Renal pelvis (tissue), 12 donors: ENCODE data around the gene KRAS. TPM values are rescaled to one million over a fixed set of nuclear protein-coding genes. Genes with fewer than 3 reads are reported as not detected.
A peak's percentile ranks its signal among the peaks of the same experiment; 100 is the strongest.
"Not testable (repeated sequence)": the region's sequence is repeated elsewhere in the genome, so short reads cannot be mapped to it uniquely, and the experiment has no call there.

Experiments
- DNase-seq: peaks from one replicate; pipeline ENCODE4 v3.0.0-alpha.2; 2013
- long read RNA-seq, 16 experiments: transcript quantifications; one replicate each; lab custom pipeline, GENCODE V29; 2026
- polyA plus RNA-seq, 3 donors: library from polyadenylated mRNA; unstranded; fragments of 120-200 nt; gene quantifications; one replicate each; pipeline ENCODE4 v1.2.1, GENCODE V29; 2013; ENCODE audit not compliant: insufficient read length in 3 of 3

KRAS gene
- 10 to 100 TPM; 29.3 to 34.4 (median 34.1) TPM for polyA plus RNA-seq
- long read RNA-seq, donor 1, full-length matches to known transcripts: 11 of 11 reads
- long read RNA-seq, donor 1, partial matches to known transcripts: 0 of 11 reads
- long read RNA-seq, donor 1, other reads (novel, unspliced or antisense): 0 of 11 reads
- long read RNA-seq, donor 2, full-length matches to known transcripts: 9 of 9 reads
- long read RNA-seq, donor 2, partial matches to known transcripts: 0 of 9 reads
- long read RNA-seq, donor 2, other reads (novel, unspliced or antisense): 0 of 9 reads
- long read RNA-seq, donor 3, full-length matches to known transcripts: 9 of 9 reads
- long read RNA-seq, donor 3, partial matches to known transcripts: 0 of 9 reads
- long read RNA-seq, donor 3, other reads (novel, unspliced or antisense): 0 of 9 reads
- long read RNA-seq, donor 4, full-length matches to known transcripts: 1 of 1 reads
- long read RNA-seq, donor 4, partial matches to known transcripts: 0 of 1 reads
- long read RNA-seq, donor 4, other reads (novel, unspliced or antisense): 0 of 1 reads
- long read RNA-seq, donor 5, full-length matches to known transcripts: 6 of 6 reads
- long read RNA-seq, donor 5, partial matches to known transcripts: 0 of 6 reads
- long read RNA-seq, donor 5, other reads (novel, unspliced or antisense): 0 of 6 reads
- long read RNA-seq, donor 6, full-length matches to known transcripts: 10 of 10 reads
- long read RNA-seq, donor 6, partial matches to known transcripts: 0 of 10 reads
- long read RNA-seq, donor 6, other reads (novel, unspliced or antisense): 0 of 10 reads
- long read RNA-seq, donor 7, full-length matches to known transcripts: 14 of 14 reads
- long read RNA-seq, donor 7, partial matches to known transcripts: 0 of 14 reads
- long read RNA-seq, donor 7, other reads (novel, unspliced or antisense): 0 of 14 reads
- long read RNA-seq, donor 8, full-length matches to known transcripts: 9 of 9 reads
- long read RNA-seq, donor 8, partial matches to known transcripts: 0 of 9 reads
- long read RNA-seq, donor 8, other reads (novel, unspliced or antisense): 0 of 9 reads
- long read RNA-seq, donor 9, full-length matches to known transcripts: 8 of 182 reads
- long read RNA-seq, donor 9, partial matches to known transcripts: 164 of 182 reads
- long read RNA-seq, donor 9, other reads (novel, unspliced or antisense): 10 of 182 reads
- long read RNA-seq, donor 10, full-length matches to known transcripts: 14 of 20 reads
- long read RNA-seq, donor 10, partial matches to known transcripts: 6 of 20 reads
- long read RNA-seq, donor 10, other reads (novel, unspliced or antisense): 0 of 20 reads
- long read RNA-seq, donor 11, full-length matches to known transcripts: 9 of 9 reads
- long read RNA-seq, donor 11, partial matches to known transcripts: 0 of 9 reads
- long read RNA-seq, donor 11, other reads (novel, unspliced or antisense): 0 of 9 reads
- long read RNA-seq, donor 12, full-length matches to known transcripts: 12 of 12 reads
- long read RNA-seq, donor 12, partial matches to known transcripts: 0 of 12 reads
- long read RNA-seq, donor 12, other reads (novel, unspliced or antisense): 0 of 12 reads
- long read RNA-seq, donor 13, full-length matches to known transcripts: 6 of 6 reads
- long read RNA-seq, donor 13, partial matches to known transcripts: 0 of 6 reads
- long read RNA-seq, donor 13, other reads (novel, unspliced or antisense): 0 of 6 reads
- long read RNA-seq, donor 14: 0 reads
- long read RNA-seq, donor 15, full-length matches to known transcripts: 12 of 12 reads
- long read RNA-seq, donor 15, partial matches to known transcripts: 0 of 12 reads
- long read RNA-seq, donor 15, other reads (novel, unspliced or antisense): 0 of 12 reads
- long read RNA-seq, donor 16, full-length matches to known transcripts: 9 of 9 reads
- long read RNA-seq, donor 16, partial matches to known transcripts: 0 of 9 reads
- long read RNA-seq, donor 16, other reads (novel, unspliced or antisense): 0 of 9 reads

- peak; percentile 97 for DNase-seq
Observed at GRCh38 chr12:25250744-25251730, at the start of gene KRAS. Gene KRAS (minus strand): TSS chr12:25250929.

GRCh38 chr12:25296381-25296780, 45.7 kb upstream of the KRAS start:
- no peak for DNase-seq

- DNase-seq: no peak
Observed at GRCh38 chr12:25295361-25295760, 44.6 kb upstream of the KRAS start.

GRCh38 chr12:25293653-25294052, 42.9 kb upstream of the KRAS start:
- no peak for DNase-seq

GRCh38 chr12:25292810-25293221, 42.1 kb upstream of the KRAS start:
- DNase-seq: not testable (repeated sequence)

- DNase-seq: no peak
Observed at GRCh38 chr12:25287610-25288009, 36.9 kb upstream of the KRAS start.

- DNase-seq: no peak
Observed at GRCh38 chr12:25286837-25287236, 36.1 kb upstream of the KRAS start.

- no peak for DNase-seq
Observed at GRCh38 chr12:25284024-25284423, 33.3 kb upstream of the KRAS start.

GRCh38 chr12:25283006-25283405, 32.3 kb upstream of the KRAS start:
- DNase-seq: no peak

GRCh38 chr12:25280082-25280481, 29.4 kb upstream of the KRAS start:
- no peak for DNase-seq

- DNase-seq: no peak
Observed at GRCh38 chr12:25278269-25278668, 27.5 kb upstream of the KRAS start.

GRCh38 chr12:25276199-25276937, 25.6 kb upstream of the KRAS start:
- DNase-seq: no peak

- DNase-seq: no peak
Observed at GRCh38 chr12:25271486-25272098, 20.9 kb upstream of the KRAS start.

- DNase-seq: no peak
Observed at GRCh38 chr12:25269701-25270100, 19.0 kb upstream of the KRAS start.

GRCh38 chr12:25266497-25266896, 15.8 kb upstream of the KRAS start:
- no peak for DNase-seq

- no peak for DNase-seq
Observed at GRCh38 chr12:25264862-25265261, 14.1 kb upstream of the KRAS start.

GRCh38 chr12:25264114-25264513, 13.4 kb upstream of the KRAS start:
- DNase-seq: no peak

- no peak for DNase-seq
Observed at GRCh38 chr12:25263594-25263993, 12.9 kb upstream of the KRAS start.
